Hematopoietic multipotent progenitor cell treated with erythropoietin and hydrocortisone succinate and interleukin-3 and kit ligand, for 15 days (in vitro differentiated cells): ENCODE measurements around the gene ERCC5.

ENCODE experiments used
- DNase-seq: peaks from one replicate; pipeline ENCODE4 v3.0.0-alpha.2; 2015; ENCODE audit warnings: low spot score

ERCC5 gene

GRCh38 chr13:102845289-102845629 is 573 bp upstream of the ERCC5 start:
- DNase-seq: no peak

GRCh38 chr13:102846261-102847015 is 606 bp downstream of the ERCC5 start:
- DNase-seq: peak; percentile 41

GRCh38 chr13:102847272-102848234 is 1.7 kb downstream of the ERCC5 start:
- DNase-seq: peak; percentile 66

- DNase-seq: no peak
Measured at GRCh38 chr13:102848956-102849355, 3.1 kb downstream of the ERCC5 start.

- DNase-seq: no peak
Measured at GRCh38 chr13:102852556-102852955, 6.7 kb downstream of the ERCC5 start.

- no peak for DNase-seq
Measured at GRCh38 chr13:102854675-102855074, 8.8 kb downstream of the ERCC5 start.

GRCh38 chr13:102856557-102856956 is 10.7 kb downstream of the ERCC5 start:
- DNase-seq: no peak

- DNase-seq: no peak
Measured at GRCh38 chr13:102862624-102863210, 16.9 kb downstream of the ERCC5 start.

- DNase-seq: no peak
Measured at GRCh38 chr13:102863590-102863989, 17.8 kb downstream of the ERCC5 start.

- no peak for DNase-seq
Measured at GRCh38 chr13:102868366-102868936, 22.6 kb downstream of the ERCC5 start.

- DNase-seq: no peak
Measured at GRCh38 chr13:102869948-102870676, 24.3 kb downstream of the ERCC5 start.

GRCh38 chr13:102870677-102871415 is 25.0 kb downstream of the ERCC5 start:
- peak; percentile 60 for DNase-seq

- DNase-seq: no peak
Measured at GRCh38 chr13:102872131-102872530, 26.3 kb downstream of the ERCC5 start.

GRCh38 chr13:102872531-102872930 is 26.7 kb downstream of the ERCC5 start:
- DNase-seq: no peak

- DNase-seq: no peak
Measured at GRCh38 chr13:102873653-102874052, 27.8 kb downstream of the ERCC5 start.

GRCh38 chr13:102875256-102875655 is 29.4 kb downstream of the ERCC5 start:
- DNase-seq: no peak

- DNase-seq: no peak
Measured at GRCh38 chr13:102877303-102877702, 31.5 kb downstream of the ERCC5 start.

- DNase-seq: no peak
Measured at GRCh38 chr13:102878481-102878880, 32.6 kb downstream of the ERCC5 start.

GRCh38 chr13:102879793-102880499 is 34.1 kb downstream of the ERCC5 start:
- DNase-seq: no peak
